Measurements from ENCODE around the gene GNB5. TPM values are rescaled to one million over a fixed set of nuclear protein-coding genes. Genes with fewer than 3 reads are reported as not detected.
"Not testable (repeated sequence)": the region's sequence is repeated elsewhere in the genome, so short reads cannot be mapped to it uniquely, and the experiment has no call there.

Gene GNB5
- polyA plus RNA-seq (2013, experiment 1 of 2; ENCODE audit: insufficient read length), result 24.1 TPM
- 24.5 TPM for polyA plus RNA-seq (2013, experiment 2 of 2; ENCODE audit: insufficient read length)

GRCh38 chr15:52191207-52191606 is at the start of gene GNB5:
TSS of gene GNB5 (minus strand) at chr15:52191392. CDS start at chr15:52184676, 6,716 bp downstream.
- no peak for DNase-seq

GRCh38 chr15:52240166-52240565 is 49.0 kb upstream of the GNB5 start:
- DNase-seq, result no peak

GRCh38 chr15:52238989-52239525 is 47.9 kb upstream of the GNB5 start:
- not testable (repeated sequence) for DNase-seq

DNA sequence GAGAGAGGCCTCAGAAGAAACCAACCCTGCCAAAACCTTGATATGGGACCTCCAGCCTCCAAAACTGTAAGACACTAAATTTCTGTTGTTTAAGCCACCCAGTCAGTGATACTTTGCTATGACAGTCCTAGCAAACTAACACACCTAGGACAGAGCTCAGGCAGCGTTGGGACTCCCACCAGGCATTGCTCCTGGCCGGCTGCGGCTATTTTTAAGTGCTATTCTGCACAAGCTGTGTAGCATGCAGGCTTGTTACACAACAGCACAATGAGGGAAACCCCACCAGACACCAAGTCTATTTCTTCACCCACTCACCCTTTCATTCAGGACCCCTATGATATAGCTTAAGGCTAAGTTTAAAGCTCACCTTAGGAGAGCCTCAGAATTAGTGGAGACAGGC is 47.0 kb upstream of the GNB5 start:
- DNase-seq, result no peak

DNA sequence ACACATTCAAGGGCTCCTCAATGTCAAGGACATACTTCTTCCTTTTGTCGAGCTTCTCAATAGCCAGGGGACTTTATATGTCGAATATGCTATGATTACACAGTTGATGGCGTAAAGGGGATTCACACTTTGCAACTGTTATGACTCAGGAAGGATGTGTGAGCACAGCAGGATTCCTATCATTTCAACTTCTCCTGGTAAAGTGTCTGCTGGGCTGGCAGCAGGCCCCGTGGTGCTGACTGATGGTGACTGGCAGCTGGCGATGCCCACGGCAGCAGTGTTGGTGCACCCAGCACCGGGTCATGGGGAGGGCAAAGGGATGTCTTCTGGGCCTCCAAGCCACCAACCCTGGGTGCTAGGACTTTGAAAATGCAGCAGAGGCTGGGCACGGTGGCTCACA is 44.8 kb upstream of the GNB5 start:
- peak; percentile 23 for DNase-seq

GRCh38 chr15:52234596-52235541 is 43.7 kb upstream of the GNB5 start:
- no peak for DNase-seq

GRCh38 chr15:52233405-52233804 is 42.2 kb upstream of the GNB5 start:
- peak; percentile 51 for DNase-seq

DNA sequence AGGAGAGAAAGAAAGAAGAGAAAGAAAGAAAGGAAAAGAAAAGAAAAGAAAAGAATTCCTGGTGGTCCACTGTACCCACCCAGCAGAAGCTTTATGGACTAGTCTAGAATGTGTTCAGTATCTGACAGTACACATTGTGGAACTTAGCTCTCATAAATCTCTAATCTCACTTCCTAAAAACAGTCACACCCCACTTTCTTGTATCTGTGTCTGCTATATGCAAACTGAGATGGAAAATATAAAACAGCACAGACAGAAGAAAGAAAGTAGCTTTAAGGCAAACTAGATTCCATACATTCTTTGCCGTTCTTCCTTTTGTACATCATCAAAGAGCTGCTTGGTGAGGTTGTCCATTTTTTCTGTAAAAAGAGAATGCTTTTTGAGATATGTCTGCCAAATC is 41.1 kb upstream of the GNB5 start:
- DNase-seq, result peak; percentile 23

DNA sequence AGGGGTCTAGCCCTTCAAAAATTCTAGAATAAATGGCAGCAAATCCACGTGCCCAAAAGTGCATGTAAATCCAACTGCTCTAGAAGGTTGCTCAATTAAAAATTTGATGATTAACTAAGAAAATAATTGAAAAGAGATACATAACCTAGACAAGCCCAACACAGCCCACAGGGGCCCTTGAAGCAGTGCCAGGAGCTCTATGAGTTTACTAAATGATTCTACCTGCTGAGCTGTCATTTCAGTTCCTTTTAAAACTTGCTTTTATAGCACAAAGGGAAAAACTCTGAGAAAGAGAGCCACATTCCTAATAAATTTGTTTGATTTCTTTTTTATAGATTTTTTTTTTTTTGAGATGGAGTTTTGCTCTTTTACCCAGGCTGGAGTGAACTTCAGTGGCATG is 38.9 kb upstream of the GNB5 start:
- no peak for DNase-seq

- no peak for DNase-seq
Measured at GRCh38 chr15:52228921-52229320, 37.7 kb upstream of the GNB5 start.

DNA sequence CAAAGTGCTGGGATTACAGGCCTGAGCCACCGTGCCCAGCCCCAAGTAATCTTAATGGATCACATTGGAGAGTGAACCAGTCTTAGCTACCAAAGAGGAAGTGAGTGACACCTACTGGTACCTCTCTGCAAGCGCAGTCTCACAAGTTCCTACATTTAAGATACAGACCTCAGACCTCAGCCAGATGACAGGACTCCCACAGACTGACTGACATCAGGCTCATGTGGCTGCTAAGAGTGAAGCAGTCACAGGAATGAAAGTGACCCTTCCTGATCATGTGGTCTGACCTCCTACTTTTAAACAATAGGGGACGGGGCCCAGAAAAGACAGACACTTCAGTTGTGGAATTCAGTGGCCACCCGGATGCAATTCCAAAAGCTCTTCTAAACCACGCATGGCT is 36.3 kb upstream of the GNB5 start:
- peak; percentile 77 for DNase-seq

- DNase-seq, result no peak
Measured at GRCh38 chr15:52225230-52225629, 34.0 kb upstream of the GNB5 start.

DNA sequence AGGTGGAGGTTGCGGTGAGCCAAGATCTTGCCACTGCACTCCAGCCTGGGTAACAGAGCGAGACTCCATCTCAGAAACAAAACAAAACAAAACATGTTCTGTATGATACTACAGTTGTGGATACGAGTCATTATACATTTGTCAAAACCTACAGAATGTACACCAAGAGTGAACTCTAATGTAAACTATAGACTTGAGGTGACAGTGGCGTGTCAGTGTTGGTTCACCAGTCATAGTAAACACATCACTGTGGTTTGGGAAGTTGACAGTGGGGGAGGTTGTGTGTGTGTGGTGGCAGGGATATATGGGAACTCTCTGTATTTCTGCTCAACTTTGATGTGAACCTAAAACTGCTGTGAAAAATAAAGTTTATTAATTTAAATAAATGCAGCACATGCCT is 33.0 kb upstream of the GNB5 start:
- no peak for DNase-seq

DNA sequence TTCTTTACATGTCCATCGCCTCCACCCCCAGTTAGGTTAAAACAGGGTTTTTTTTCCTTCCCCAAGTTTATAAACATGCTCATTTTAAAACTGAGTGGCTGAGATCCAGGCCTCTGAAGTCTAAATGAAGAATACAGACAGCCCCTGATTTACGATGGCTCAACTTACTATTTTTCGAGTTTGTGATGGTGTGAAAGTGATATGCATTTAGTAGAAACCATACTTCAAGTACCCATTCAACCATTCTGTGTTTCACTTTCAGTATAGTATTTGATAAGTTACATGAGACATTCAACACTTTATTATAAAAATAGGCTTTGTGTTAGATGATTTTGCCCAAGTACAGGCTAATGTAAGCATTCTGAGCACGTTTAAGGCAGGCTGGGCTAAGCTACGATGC is 30.5 kb upstream of the GNB5 start:
- no peak for DNase-seq

DNA sequence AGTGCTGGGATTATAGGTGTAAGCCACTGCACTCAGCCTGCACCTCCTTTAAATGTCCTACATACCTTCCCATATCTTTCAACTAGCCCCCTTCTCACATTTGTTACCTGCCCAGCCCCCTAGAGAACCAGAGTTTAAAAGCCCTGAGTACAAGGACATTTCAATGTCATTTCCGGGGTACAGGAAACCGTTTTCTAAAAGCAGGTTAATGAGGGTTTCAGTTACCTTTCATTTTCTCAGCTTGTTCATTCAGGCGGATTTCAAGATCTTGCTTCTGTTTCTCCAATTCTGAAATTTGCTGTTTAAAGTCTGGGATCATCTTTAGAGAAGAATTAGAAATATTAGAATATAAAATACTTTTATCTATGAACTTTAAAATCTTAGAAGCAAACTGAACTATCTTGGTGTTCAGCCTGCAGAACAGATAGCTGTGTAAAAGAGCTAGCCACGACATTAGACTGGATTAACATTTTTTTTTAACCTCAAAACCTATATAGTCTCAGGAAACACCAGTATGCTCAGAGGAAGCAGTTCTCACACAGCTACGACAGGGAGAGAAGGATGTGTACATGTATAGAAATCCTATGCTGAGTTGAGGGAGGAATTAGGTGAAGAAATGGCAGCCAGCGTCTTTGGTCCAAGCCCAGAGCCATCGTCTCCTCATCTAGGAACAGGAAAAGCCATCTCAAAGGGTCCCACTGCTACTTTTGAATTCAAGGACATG is 29.9 kb upstream of the GNB5 start:
- DNase-seq, result no peak

- peak; percentile 37 for DNase-seq
Measured at GRCh38 chr15:52220251-52220650, 29.1 kb upstream of the GNB5 start.

GRCh38 chr15:52218816-52219215 is 27.6 kb upstream of the GNB5 start:
- DNase-seq, result no peak

DNA sequence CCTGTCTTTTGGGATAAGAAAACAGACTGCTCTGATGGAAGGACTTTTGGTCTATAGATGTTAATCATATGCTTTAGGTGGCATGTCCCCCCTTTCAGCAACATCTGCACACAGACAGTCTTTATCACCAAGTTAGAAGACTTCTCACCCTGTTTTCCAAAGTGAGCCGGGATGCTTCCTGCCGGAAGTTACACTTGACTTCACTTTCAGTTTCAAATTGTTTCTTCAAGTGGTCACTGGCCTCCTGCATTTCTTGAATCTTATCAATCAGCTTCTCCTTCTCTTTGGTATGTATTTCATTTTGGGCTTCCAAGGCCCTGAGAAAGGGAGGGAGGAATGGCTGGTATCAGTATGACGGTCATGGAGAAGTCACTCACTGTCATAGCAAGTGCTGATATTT is 27.2 kb upstream of the GNB5 start:
- DNase-seq, result no peak

GRCh38 chr15:52217186-52217585 is 26.0 kb upstream of the GNB5 start:
- no peak for DNase-seq

DNA sequence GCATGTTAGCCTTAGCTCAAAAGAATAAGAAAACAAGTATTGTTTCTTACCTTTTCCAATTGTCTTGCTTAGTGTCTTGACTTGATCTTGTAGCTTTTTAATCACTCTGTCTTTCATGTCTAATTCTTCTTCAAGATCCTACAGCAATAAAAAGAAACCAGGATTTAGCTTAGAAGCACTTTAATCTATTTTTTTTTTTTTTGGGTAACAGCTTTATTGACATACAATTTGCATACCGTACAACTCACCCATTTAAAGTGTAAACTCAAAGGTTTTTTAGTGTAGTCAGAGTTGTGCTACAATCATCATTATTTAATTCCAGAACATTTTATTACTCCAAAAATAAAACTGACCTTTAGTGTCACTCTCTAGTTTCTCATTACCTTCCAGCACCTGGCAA is 23.4 kb upstream of the GNB5 start:
- no peak for DNase-seq

- DNase-seq, result no peak
Measured at GRCh38 chr15:52213206-52213605, 22.0 kb upstream of the GNB5 start.

DNA sequence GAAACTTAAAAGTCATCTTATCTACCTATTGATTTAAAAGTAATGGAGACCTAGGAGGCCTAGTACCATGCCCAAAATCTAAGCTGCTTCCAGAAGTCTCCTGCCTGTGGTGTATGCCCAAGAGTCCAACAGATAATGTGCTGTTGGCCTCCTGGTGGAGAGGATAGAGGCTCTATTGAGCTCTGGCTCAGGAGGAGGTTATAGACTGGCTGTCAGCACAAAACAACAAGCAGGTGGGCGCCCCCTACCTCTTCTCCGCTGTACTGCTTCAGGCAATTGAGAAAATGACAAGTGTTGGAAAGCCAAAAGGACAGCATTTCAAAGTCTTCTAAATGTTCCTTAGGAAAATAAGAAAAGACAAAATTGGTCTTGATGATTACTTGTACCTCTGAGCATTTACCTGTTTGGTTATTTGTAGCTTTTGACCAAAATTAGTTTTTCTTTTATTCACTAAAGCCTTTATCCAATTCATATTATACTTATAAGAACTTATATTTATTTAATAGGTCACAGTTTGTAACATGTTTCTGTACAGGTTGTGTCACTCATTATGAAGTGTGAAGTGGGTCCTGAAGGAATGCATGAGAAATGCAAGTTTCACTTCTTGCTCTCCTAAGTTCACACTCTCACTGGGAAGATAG is 17.2 kb upstream of the GNB5 start:
- DNase-seq, result peak; percentile 76

DNA sequence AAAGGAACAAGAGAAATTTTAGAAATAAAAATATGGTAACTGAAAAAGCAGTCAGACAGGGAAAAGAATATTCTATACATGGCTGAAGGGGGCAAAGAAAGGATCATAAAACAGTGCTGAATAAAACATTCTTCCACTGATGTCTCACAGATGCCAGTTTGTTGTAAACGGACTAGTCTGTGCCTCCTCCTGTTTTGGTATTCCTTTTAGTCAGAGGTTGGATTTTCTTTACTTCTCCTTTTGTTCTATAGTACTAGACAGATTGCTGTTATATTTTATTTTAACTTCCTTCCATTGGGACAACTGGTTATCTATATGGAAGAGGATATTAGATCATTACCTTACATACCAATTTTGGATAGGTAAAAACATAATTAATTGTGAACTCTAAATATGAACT is 16.0 kb upstream of the GNB5 start:
- no peak for DNase-seq

All from fibroblast of skin of back (primary cell).